H1 (cell line): ENCODE data around the gene MRTFB. TPM values are rescaled to one million over a fixed set of nuclear protein-coding genes. Genes with fewer than 3 reads are reported as not detected.

Source experiments
- CTCF ChIA-PET: fragments of 300-600 bp; sonication (Branson Sonifier 250); formaldehyde crosslinking; loops from one replicate; lab custom pipeline; 2021; ENCODE audit not compliant: partially characterized antibody; lab: Charles Lee
- POLR2A ChIA-PET: fragments of 300-600 bp; sonication (Branson Sonifier 250); formaldehyde crosslinking; loops from one replicate; lab custom pipeline; 2021; ENCODE audit warnings: inconsistent platforms; ENCODE audit not compliant: partially characterized antibody; lab: Charles Lee
- DNase-seq, 2 experiments: peaks; one replicate each; pipeline versions ENCODE4 v3.0.0 to v3.0.0-alpha.2; 2010 to 2022; ENCODE audit warnings: low spot score in 2 of 2, low read depth in 1 of 2, mixed read lengths in 1 of 2
- FAIRE-seq: peaks from 2 replicates; lab custom pipeline; 2011; peaks lifted over from hg19 to GRCh38; lab: Jason Lieb, UNC
- H2AFZ ChIP-seq: 2 replicates; pipeline ENCODE4 v1.8.1; 2012; ENCODE audit warnings: low read length, inconsistent platforms
- H2AK5ac ChIP-seq: 2 replicates; pipeline ENCODE4 v1.6.1; 2013; ENCODE audit warnings: low read depth, low read length
- H2BK120ac ChIP-seq: replicated peaks from 2 replicates; pipeline ENCODE3; 2013; ENCODE audit warnings: low read depth, low read length, inconsistent platforms
- H2BK12ac ChIP-seq: 2 replicates; pipeline ENCODE4 v1.6.1; 2013; ENCODE audit warnings: low read depth, low read length
- H2BK15ac ChIP-seq: 2 replicates; pipeline ENCODE4 v1.6.1; 2013; ENCODE audit warnings: low read length
- H2BK20ac ChIP-seq: 2 replicates; pipeline ENCODE4 v1.6.1; 2013; ENCODE audit warnings: low read length
- H2BK5ac ChIP-seq: 2 replicates; pipeline ENCODE4 v1.6.1; 2013; ENCODE audit warnings: low read depth, low read length
- H3K14ac ChIP-seq: 2 replicates; pipeline ENCODE4 v1.6.1; 2013; ENCODE audit warnings: inconsistent platforms; ENCODE audit not compliant: insufficient read length
- H3K18ac ChIP-seq: 2 replicates; pipeline ENCODE4 v1.6.1; 2013; ENCODE audit warnings: low read length; ENCODE audit errors: extremely low read depth
- H3K23ac ChIP-seq: 2 replicates; pipeline ENCODE4 v1.6.1; 2013; ENCODE audit warnings: inconsistent platforms; ENCODE audit not compliant: insufficient read length
- H3K23me2 ChIP-seq: 2 replicates; pipeline ENCODE4 v1.6.1; 2013; ENCODE audit warnings: low read depth, low read length
- H3K27ac ChIP-seq: 2 replicates; pipeline ENCODE4 v1.6.1; 2011; ENCODE audit warnings: low read depth, low read length, inconsistent platforms
- H3K27me3 ChIP-seq, 4 experiments: replicated peaks in 1 of 4; 1 replicate in 1 of 4; 2 replicates in 3 of 4; pipeline versions ENCODE4 v1.6.1 to v1.8.1; 2011 to 2013; ENCODE audit warnings: low read length in 3 of 4, mild to moderate bottlenecking in 3 of 4, inconsistent platforms in 2 of 4, mixed read lengths in 2 of 4, moderate library complexity in 1 of 4; ENCODE audit not compliant: control insufficient read depth in 3 of 4, insufficient read depth in 3 of 4; ENCODE audit errors: extremely low read depth in 1 of 4
- H3K36me3 ChIP-seq, 4 experiments: 2 replicates each; pipeline versions ENCODE4 v1.6.1 to v1.8.1; 2011 to 2013; ENCODE audit warnings: mild to moderate bottlenecking in 4 of 4, low read length in 3 of 4, moderate library complexity in 2 of 4, control low read depth in 1 of 4, inconsistent platforms in 1 of 4; ENCODE audit not compliant: insufficient read depth in 4 of 4, control insufficient read depth in 2 of 4
- H3K4ac ChIP-seq: replicated peaks from 2 replicates; pipeline ENCODE3; 2013; ENCODE audit warnings: low read length, low read depth, mixed read lengths, inconsistent platforms; ENCODE audit not compliant: insufficient read length
- H3K4me1 ChIP-seq, 4 experiments: replicated peaks in 1 of 4; 1 replicate in 1 of 4; 2 replicates in 3 of 4; pipeline versions ENCODE4 v1.6.1 to v1.8.1; 2011 to 2013; ENCODE audit warnings: low read length in 3 of 4, inconsistent platforms in 2 of 4, mixed read lengths in 1 of 4; ENCODE audit not compliant: insufficient read depth in 4 of 4, control insufficient read depth in 3 of 4
- H3K4me2 ChIP-seq, 2 experiments: 2 replicates each; pipeline versions ENCODE4 v1.6.1 to v1.8.1; 2011 to 2013; ENCODE audit warnings: low read depth in 2 of 2, low read length in 2 of 2, control low read depth in 1 of 2, inconsistent platforms in 1 of 2, mild to moderate bottlenecking in 1 of 2; ENCODE audit not compliant: insufficient read depth in 1 of 2
- H3K4me3 ChIP-seq, 4 experiments: fragments of 200-600, 300-600 bp in 1 of 4; sonication (generic), shearing (Covaris generic), sonication (Bioruptor Twin) in 1 of 4; 2 replicates each; pipeline versions ENCODE4 v1.5.1 to v1.8.1; 2011 to 2016; ENCODE audit warnings: low read length in 4 of 4, low read depth in 3 of 4, control low read depth in 2 of 4, inconsistent platforms in 2 of 4, mild to moderate bottlenecking in 2 of 4, mixed read lengths in 1 of 4, moderate library complexity in 1 of 4; ENCODE audit not compliant: insufficient read depth in 2 of 4; ENCODE audit errors: extremely low read depth in 1 of 4
- H3K56ac ChIP-seq: replicated peaks from 2 replicates; pipeline ENCODE3; 2013; ENCODE audit warnings: low read depth, mild to moderate bottlenecking, mixed read lengths, low read length, inconsistent platforms; ENCODE audit not compliant: insufficient read length
- H3K79me1 ChIP-seq: 2 replicates; pipeline ENCODE4 v1.6.1; 2013; ENCODE audit warnings: low read depth, low read length, control low read depth
- H3K79me2 ChIP-seq, 2 experiments: 2 replicates each; pipeline versions ENCODE4 v1.6.1 to v1.8.1; 2012 to 2013; ENCODE audit warnings: low read length in 2 of 2, mild to moderate bottlenecking in 2 of 2, inconsistent platforms in 1 of 2; ENCODE audit not compliant: insufficient read depth in 2 of 2, control insufficient read depth in 1 of 2
- H3K9ac ChIP-seq, 4 experiments: replicated peaks in 1 of 4; 1 replicate in 1 of 4; 2 replicates in 3 of 4; pipeline versions ENCODE4 v1.6.1 to v1.8.1; 2011 to 2013; ENCODE audit warnings: low read depth in 3 of 4, low read length in 3 of 4, control low read depth in 2 of 4, mild to moderate bottlenecking in 2 of 4, moderate library complexity in 2 of 4, inconsistent platforms in 1 of 4; ENCODE audit errors: extremely low read depth in 1 of 4
- H3K9me3 ChIP-seq, 2 experiments: 2 replicates each; pipeline versions ENCODE4 v1.6.1 to v1.8.1; 2012 to 2013; ENCODE audit warnings: mild to moderate bottlenecking in 2 of 2, moderate library complexity in 2 of 2, control low read depth in 1 of 2, inconsistent platforms in 1 of 2, low read depth in 1 of 2, low read length in 1 of 2, mixed read lengths in 1 of 2; ENCODE audit not compliant: insufficient read depth in 2 of 2
- H4K20me1 ChIP-seq, 2 experiments: replicated peaks in 1 of 2; 2 replicates each; pipeline versions ENCODE3 to v1.8.1; 2011 to 2013; ENCODE audit warnings: inconsistent platforms in 2 of 2, low read length in 2 of 2, mild to moderate bottlenecking in 1 of 2; ENCODE audit not compliant: insufficient read depth in 2 of 2, control insufficient read depth in 1 of 2
- H4K5ac ChIP-seq: 2 replicates; pipeline ENCODE4 v1.6.1; 2013; ENCODE audit warnings: low read length, low read depth, mixed read lengths, inconsistent platforms; ENCODE audit not compliant: insufficient read length
- H4K8ac ChIP-seq: 2 replicates; pipeline ENCODE4 v1.8.0; 2013; ENCODE audit warnings: mild to moderate bottlenecking, moderate library complexity, low read length, inconsistent platforms; ENCODE audit not compliant: insufficient read depth; ENCODE audit errors: extremely low read depth
- H4K91ac ChIP-seq: replicated peaks from 2 replicates; pipeline ENCODE3; 2013; ENCODE audit warnings: low read length, mixed read lengths, inconsistent platforms; ENCODE audit not compliant: insufficient read length
- CREB1 ChIP-seq: IDR thresholded peaks from 2 replicates; pipeline ENCODE4 v1.6.1; 2012; ENCODE audit warnings: inconsistent platforms
- HDAC6 ChIP-seq: IDR thresholded peaks from one replicate; pipeline ENCODE4 v1.7.1; 2012; ENCODE audit warnings: low read depth, mild to moderate bottlenecking, inconsistent platforms, low read length, moderate library complexity
- NRF1 ChIP-seq: IDR thresholded peaks from 2 replicates; pipeline ENCODE4 v1.6.1; 2011; ENCODE audit warnings: mild to moderate bottlenecking, low read depth, low read length, improper control_type of control experiment
- RBBP5 ChIP-seq: IDR thresholded peaks from 2 replicates; pipeline ENCODE4 v1.7.1; 2012; ENCODE audit warnings: low read depth, mild to moderate bottlenecking, inconsistent platforms, low read length, moderate library complexity, borderline replicate concordance
- TEAD4 ChIP-seq: IDR thresholded peaks from 2 replicates; pipeline ENCODE4 v1.6.1; 2012; ENCODE audit warnings: low read depth, low read length, inconsistent platforms, mixed read lengths
- ZNF274 ChIP-seq: IDR thresholded peaks from 2 replicates; pipeline ENCODE4 v1.7.0; 2012; ENCODE audit warnings: low read length, borderline replicate concordance; ENCODE audit errors: extremely low read depth
- WGBS, 2 experiments: shearing (Covaris generic) in 1 of 2; methylation state at CpG; one replicate each; pipeline versions ENCODE4 v1.1.6 to v1.1.7; 2013 to 2015; ENCODE audit warnings: low lambda C conversion rate in 2 of 2, mixed read lengths in 2 of 2, inconsistent platforms in 1 of 2, low coverage in 1 of 2, missing lambda C conversion rate in 1 of 2; ENCODE audit not compliant: insufficient replicate concordance in 2 of 2, insufficient coverage in 1 of 2, insufficient read length in 1 of 2; ENCODE audit errors: extremely low coverage in 1 of 2, missing lambda C conversion rate in 1 of 2; 5-methylcytosine and 5-hydroxymethylcytosine counted together
- polyA plus RNA-seq, 7 experiments: library from polyadenylated mRNA; depleted of rRNA in 3 of 7; stranded (reverse) in 5 of 7; unstranded in 2 of 7; fragments of >200 nt in 5 of 7; fragments of 200-250 nt in 2 of 7; gene quantifications; 1 replicate in 5 of 7; 2 replicates in 1 of 7; 4 replicates in 1 of 7; pipeline versions ENCODE4 v1.2.1 to v1.2.3, GENCODE V29; 2011 to 2013; ENCODE audit warnings: missing spikeins in 2 of 7, mixed read lengths in 2 of 7
- total RNA-seq: library from RNA; stranded (reverse); fragmentation: NEBNext Ultra II Directional; extraction: Animal tissue kit (Norgen Biotek cat#: 25700); gene quantifications from 2 replicates; pipeline ENCODE4 v1.2.1, GENCODE V29; 2021

MRTFB gene
- total and polyA plus RNA-seq, 2 of the 8 experiments (the other 6 are each of a cell fraction or from before 2014, with no cell fraction given), result 13.5 to 34.9 TPM

DNA sequence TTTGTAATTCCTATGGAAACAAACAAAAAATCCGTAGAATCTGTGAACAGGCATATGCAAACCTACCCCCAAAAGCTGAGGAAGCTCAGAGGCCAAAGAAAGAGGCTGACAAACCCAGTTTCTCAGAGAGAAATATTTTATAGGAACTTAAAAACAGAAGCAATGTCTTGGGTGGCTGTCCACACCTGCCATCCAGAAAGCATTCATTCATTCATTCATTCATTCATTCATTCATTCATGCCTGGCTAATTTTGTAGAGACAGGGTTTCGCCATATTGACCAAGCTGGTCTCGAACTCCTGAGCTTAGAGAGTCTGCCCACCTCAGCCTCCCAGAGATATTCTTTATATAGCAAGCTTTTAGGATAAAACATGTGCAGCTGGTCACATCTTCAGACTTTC lies 154.3 kb downstream of the MRTFB start:
- DNase-seq (no peak), FAIRE-seq (no peak)
- Histone ChIP-seq H3K4me3 (no peak overlapping the region), H2AK5ac (no peak overlapping the region), H3K56ac (no peak overlapping the region), H2BK15ac (no peak overlapping the region), H2BK5ac (no peak overlapping the region), H2BK120ac (no peak overlapping the region), H3K9me3 (no peaks in the 10 kb centered on the region), H3K27ac (no peak overlapping the region), H3K23ac (no peak overlapping the region), H3K23me2 (no peaks in the 10 kb centered on the region), H4K20me1 (peaks cover 0 to under 1% of the 10 kb centered on the region in 2 experiments), H2BK20ac (no peak overlapping the region), H3K18ac (no peak overlapping the region), H3K79me2 (no peaks in the 10 kb centered on the region), H2BK12ac (no peak overlapping the region), H3K4me1 (no peaks in the 10 kb centered on the region), H4K91ac (no peak overlapping the region), H3K9ac (no peak overlapping the region), H4K8ac (no peak overlapping the region), H3K27me3 (no peaks in the 10 kb centered on the region), H3K14ac (no peak overlapping the region), H3K4me2 (no peak overlapping the region), H3K36me3 (peaks cover 2 to 14% (median 7%) of the 10 kb centered on the region in 4 experiments; a peak in 5 of 8 replicates), H3K79me1 (no peaks in the 10 kb centered on the region), H3K4ac (no peak overlapping the region), H2AFZ (no peak overlapping the region), H4K5ac (no peak overlapping the region)
- WGBS, 2 experiments, result 95% methylated on average over 3 of the region's 3 CpGs; no CpG with 5 or more reads in 1 of the 2 experiments
- ChIA-PET POLR2A (no interaction called here), CTCF (interaction anchor here (0.9 to 1.3 kb wide), 4 partner anchors 9 to 301 kb away, joined by 3 to 4 read pairs (median 3); no protein-coding TSS in a partner anchor)
- TF ChIP-seq RBBP5 (no peak), NRF1 (no peak), ZNF274 (no peak), CREB1 (no peak), TEAD4 (no peak), HDAC6 (no peak)
